RPMI8226 (cell line): ENCODE results near the gene HSD17B7.
"Not testable (repeated sequence)": the region's sequence is repeated elsewhere in the genome, so short reads cannot be mapped to it uniquely, and the experiment has no call there.

Source experiments
- DNase-seq: peaks from one replicate; pipeline ENCODE4 v3.0.0-alpha.2; 2015

The HSD17B7 gene

GRCh38 chr1:162818136-162818535 lies 27.6 kb downstream of the HSD17B7 start:
- not testable (repeated sequence) for DNase-seq

DNA sequence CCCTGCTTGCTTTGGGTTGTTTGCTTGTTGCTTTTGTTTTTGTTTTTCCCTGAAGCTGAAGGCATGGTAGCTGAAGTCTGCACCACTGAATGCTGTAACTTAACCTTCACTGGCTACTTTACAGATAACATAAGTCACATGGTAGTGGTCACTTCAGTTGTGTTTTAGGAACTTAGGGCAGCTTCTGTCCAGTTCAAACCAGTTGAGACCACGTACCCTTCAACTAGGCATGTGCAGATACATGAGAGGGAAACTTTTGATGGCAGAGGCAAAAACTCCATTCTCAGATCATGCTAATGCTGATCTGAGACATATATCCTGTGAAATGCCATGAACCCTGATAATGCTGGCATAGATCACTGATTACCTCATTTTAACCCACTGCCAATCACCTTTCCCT lies 28.2 kb downstream of the HSD17B7 start:
- DNase-seq, result not testable (repeated sequence)

GRCh38 chr1:162822391-162823200 lies 32.1 kb downstream of the HSD17B7 start:
- no peak for DNase-seq

GRCh38 chr1:162823231-162823630 lies 32.7 kb downstream of the HSD17B7 start:
- no peak for DNase-seq

- no peak for DNase-seq
Measured at GRCh38 chr1:162823771-162824525, 33.4 kb downstream of the HSD17B7 start.

- DNase-seq, result no peak
Measured at GRCh38 chr1:162829268-162829667, 38.8 kb downstream of the HSD17B7 start.

DNA sequence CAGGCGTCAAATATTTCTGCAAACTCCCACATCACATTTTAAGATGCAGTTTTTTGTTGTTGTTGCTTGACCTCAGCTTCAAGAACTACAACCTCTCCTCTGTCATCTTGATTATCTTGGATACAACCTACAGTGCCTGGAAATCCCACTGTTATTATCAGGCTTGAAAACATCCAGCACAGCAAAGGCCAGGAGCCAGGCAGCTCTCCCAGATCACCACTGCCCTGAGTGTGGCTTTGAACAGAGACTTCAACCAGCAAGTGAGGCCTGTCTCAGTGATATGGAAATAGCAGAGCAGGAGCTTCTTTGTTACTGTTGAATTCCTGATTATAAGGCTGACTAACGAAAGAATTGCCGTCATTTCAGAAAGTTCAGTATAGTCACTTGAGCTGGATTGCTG lies 42.0 kb downstream of the HSD17B7 start:
- DNase-seq, result no peak

- DNase-seq, result peak; percentile 76
Measured at GRCh38 chr1:162835157-162835899, 44.8 kb downstream of the HSD17B7 start.

- DNase-seq, result no peak
Measured at GRCh38 chr1:162838863-162839262, 48.4 kb downstream of the HSD17B7 start.

GRCh38 chr1:162840250-162840839 lies 49.8 kb downstream of the HSD17B7 start:
- no peak for DNase-seq

- DNase-seq, result no peak
Measured at GRCh38 chr1:162844153-162844552, 53.7 kb downstream of the HSD17B7 start.

- no peak for DNase-seq
Measured at GRCh38 chr1:162846256-162847212, 56.0 kb downstream of the HSD17B7 start.

- peak; percentile 86 for DNase-seq
Measured at GRCh38 chr1:162847839-162848453, 57.4 kb downstream of the HSD17B7 start.

DNA sequence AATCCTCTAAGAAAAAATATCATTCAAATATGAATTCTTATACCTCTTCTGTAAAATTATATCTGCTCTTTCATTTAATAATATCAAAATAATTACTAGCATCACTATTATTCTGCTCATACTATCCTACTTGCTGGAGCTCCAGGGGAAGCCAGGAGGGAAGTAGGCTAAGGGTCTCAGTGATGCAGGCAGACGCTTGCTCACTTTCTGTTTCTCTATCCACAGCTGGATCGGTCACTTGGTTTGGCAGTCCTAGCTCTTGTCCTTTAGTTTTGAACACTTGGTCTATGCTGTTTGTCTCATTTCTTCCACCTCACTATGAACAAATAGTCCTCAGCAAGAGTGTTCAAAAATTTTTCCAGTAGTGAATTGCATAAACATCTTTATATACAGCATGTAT lies 59.2 kb downstream of the HSD17B7 start:
- DNase-seq, result no peak

DNA sequence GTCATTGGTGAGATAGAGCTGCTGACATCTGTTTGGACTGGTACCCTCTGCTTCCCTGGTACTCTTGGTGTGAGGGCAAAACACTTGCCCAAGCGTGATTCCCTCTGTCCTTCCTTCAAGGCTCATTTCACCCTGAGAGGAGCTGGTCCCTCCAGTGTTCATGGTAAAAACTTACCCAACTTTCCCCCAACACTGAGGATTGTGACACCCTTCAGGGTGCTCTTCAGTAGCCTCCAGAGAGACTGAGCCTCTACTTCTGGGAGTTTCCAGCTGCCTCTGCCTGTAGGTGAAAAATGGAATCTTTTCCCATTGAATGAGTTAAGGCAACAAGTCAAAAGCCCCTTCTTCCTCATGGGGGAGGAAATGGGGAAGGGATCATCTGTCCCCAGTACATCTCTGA lies 60.8 kb downstream of the HSD17B7 start:
- no peak for DNase-seq

GRCh38 chr1:162854245-162854882 lies 63.9 kb downstream of the HSD17B7 start:
- peak; percentile 75 for DNase-seq

DNA sequence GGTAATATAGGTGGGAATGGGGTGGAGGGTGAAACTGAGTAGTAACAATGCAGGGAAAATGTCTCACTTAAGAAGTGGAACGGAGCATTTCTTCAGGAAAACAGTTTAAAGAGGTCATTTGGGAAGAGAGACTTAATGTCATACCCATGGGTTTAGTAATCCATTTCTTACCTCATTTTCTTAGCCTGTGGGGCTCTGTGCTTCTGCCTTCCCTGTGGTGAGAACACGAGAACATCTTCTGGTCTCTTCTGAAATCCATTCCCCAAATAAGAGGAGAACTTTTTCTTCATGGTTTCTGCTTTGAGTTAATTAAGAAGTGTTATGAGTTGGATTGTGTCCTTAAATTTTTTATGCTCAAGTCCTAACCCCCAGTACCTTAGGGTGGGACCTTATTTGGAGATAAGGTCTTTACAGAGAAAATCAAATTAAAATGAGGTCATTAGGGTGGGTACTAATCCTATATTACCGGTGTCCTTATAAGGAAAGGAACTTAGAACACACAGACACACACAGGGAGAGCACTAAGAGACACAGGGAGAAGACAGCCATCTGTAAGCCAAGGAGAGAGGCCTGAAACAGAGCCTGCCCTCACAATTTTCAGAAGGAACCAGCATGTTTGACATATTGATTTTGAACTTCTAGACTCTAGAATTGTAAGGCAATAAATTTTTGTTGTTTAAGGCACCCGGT lies 65.1 kb downstream of the HSD17B7 start:
- DNase-seq, result no peak

- peak; percentile 26 for DNase-seq
Measured at GRCh38 chr1:162856260-162856659, 65.8 kb downstream of the HSD17B7 start.

- no peak for DNase-seq
Measured at GRCh38 chr1:162857850-162858249, 67.3 kb downstream of the HSD17B7 start.

DNA sequence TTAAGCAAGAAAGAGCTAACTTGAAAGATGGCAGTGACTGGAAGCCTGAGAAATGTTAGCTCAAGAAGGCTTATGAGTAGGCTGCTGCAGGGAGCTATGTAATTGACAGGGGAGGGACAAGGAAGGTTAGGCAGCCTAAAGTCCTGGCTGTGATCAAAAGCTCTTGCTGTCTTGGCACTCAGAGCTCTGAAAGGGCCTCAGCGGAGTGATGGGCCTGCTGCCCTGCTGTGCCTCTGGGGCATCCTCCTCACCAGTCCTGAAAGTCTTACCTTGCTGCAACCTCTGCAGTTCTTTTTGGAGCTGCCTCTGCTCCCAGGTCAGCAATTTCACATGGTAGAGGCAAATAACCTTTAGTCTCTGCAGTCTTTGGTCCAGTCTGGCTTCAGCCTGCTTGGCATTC lies 68.7 kb downstream of the HSD17B7 start:
- peak; percentile 35 for DNase-seq
